ENCODE results near the gene RPL13A.

Gene RPL13A

GRCh38 chr19:49536921-49537462 lies 49.6 kb downstream of the RPL13A start:
- no peak for TF ChIP-seq TAF1 (IDR thresholded peaks at IDR 0.05; ENCODE audit: borderline replicate concordance, insufficient read depth, low read length)
- no peak for TF ChIP-seq POLR2AphosphoS5 (IDR thresholded peaks at IDR 0.05; ENCODE audit: low read depth, low read length)
- no peak for TF ChIP-seq REST (IDR thresholded peaks at IDR 0.05; ENCODE audit: insufficient read depth in 1 of 2, low read depth in 2 of 2, low read length in 2 of 2)
- TF ChIP-seq FOXP2 (optimal IDR thresholded peaks at IDR 0.05; ENCODE audit: borderline replicate concordance, extremely low read depth, extremely low read length, insufficient read depth), result no peak
- TF ChIP-seq SIN3A (IDR thresholded peaks at IDR 0.05; ENCODE audit: borderline replicate concordance, insufficient read depth, low read length), result no peak

- no peak for TF ChIP-seq TAF1 (IDR thresholded peaks at IDR 0.05; ENCODE audit: borderline replicate concordance, insufficient read depth, low read length)
- TF ChIP-seq SIN3A (IDR thresholded peaks at IDR 0.05; ENCODE audit: borderline replicate concordance, insufficient read depth, low read length), result no peak
Measured at GRCh38 chr19:49538643-49539042, 51.2 kb downstream of the RPL13A start.

GRCh38 chr19:49539192-49539952 lies 52.0 kb downstream of the RPL13A start:
- TF ChIP-seq REST (IDR thresholded peaks at IDR 0.05; ENCODE audit: insufficient read depth in 1 of 2, low read depth in 2 of 2, low read length in 2 of 2) (no peak), FOXP2 (optimal IDR thresholded peaks at IDR 0.05; ENCODE audit: borderline replicate concordance, extremely low read depth, extremely low read length, insufficient read depth) (no peak), TAF1 (IDR thresholded peaks at IDR 0.05; ENCODE audit: borderline replicate concordance, insufficient read depth, low read length) (no peak), POLR2AphosphoS5 (IDR thresholded peaks at IDR 0.05; ENCODE audit: low read depth, low read length) (no peak), SIN3A (IDR thresholded peaks at IDR 0.05; ENCODE audit: borderline replicate concordance, insufficient read depth, low read length) (no peak)
